Loucy (cell line): ENCODE measurements around the gene CDK6.
"Not testable (repeated sequence)": the region's sequence is repeated elsewhere in the genome, so short reads cannot be mapped to it uniquely, and the experiment has no call there.

Source experiments
- EZH2phosphoT487 ChIP-seq: fragments of 200-600 bp; IDR thresholded peaks from 2 replicates; pipeline ENCODE4 v1.6.1; 2018; ENCODE audit warnings: antibody characterized with exemption, mild to moderate bottlenecking, moderate library complexity, borderline replicate concordance
- TF ChIP-seq, protein P1 (sequence below): fragments of 200-600 bp; sonication (generic); conservative IDR thresholded peaks from 2 replicates; pipeline ENCODE4 v1.5.1; 2014; ENCODE audit warnings: mild to moderate bottlenecking, antibody characterized with exemption, low read length

DNA sequence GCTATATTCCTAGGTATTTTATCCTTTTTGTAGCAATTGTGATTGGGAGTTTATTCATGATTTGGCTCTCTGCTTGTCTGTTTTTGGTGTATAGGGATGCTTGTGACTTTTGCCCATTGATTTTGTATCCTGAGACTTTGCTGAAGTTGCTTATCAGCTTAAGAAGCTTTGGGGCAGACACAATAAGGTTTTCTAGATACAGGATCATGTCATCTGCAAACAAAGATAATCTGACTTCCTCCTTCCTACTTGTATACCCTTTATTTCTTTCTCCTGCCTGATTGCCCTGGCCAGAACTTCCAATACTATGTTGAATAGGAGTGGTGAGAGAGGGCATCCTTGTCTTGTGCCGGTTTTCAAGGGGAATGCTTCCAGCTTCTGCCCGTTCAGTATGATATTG is 49.7 kb upstream of the CDK6 start:
- TF ChIP-seq, protein P1, sequence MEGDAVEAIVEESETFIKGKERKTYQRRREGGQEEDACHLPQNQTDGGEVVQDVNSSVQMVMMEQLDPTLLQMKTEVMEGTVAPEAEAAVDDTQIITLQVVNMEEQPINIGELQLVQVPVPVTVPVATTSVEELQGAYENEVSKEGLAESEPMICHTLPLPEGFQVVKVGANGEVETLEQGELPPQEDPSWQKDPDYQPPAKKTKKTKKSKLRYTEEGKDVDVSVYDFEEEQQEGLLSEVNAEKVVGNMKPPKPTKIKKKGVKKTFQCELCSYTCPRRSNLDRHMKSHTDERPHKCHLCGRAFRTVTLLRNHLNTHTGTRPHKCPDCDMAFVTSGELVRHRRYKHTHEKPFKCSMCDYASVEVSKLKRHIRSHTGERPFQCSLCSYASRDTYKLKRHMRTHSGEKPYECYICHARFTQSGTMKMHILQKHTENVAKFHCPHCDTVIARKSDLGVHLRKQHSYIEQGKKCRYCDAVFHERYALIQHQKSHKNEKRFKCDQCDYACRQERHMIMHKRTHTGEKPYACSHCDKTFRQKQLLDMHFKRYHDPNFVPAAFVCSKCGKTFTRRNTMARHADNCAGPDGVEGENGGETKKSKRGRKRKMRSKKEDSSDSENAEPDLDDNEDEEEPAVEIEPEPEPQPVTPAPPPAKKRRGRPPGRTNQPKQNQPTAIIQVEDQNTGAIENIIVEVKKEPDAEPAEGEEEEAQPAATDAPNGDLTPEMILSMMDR: not testable (repeated sequence)
- not testable (repeated sequence) for TF ChIP-seq EZH2phosphoT487
